ENCODE results near the gene PDE8B. TPM values are rescaled to one million over a fixed set of nuclear protein-coding genes. Genes with fewer than 3 reads are reported as not detected.

The PDE8B gene
- total RNA-seq, 1 experiment from 2014 or later, result 0.86 TPM

- intact Hi-C loops (cut with micrococcal nuclease; ENCODE audit: unreplicated experiment), result no loop called here
- H3K9me3 ChIP-seq, result no peaks in the 10 kb centered on the region
- H3K36me3 ChIP-seq (ENCODE audit: control insufficient read depth, insufficient read depth, low read length), result no peaks in the 10 kb centered on the region
- Mint-ChIP-seq H3K27me3 (ENCODE audit: insufficient read depth, unreplicated experiment) (no peaks in the 10 kb centered on the region), H3K36me3 (ENCODE audit: insufficient read depth, unreplicated experiment) (no peaks in the 10 kb centered on the region), H3K4me1 (ENCODE audit: low read depth, unreplicated experiment) (no peaks in the 10 kb centered on the region), H3K9me3 (ENCODE audit: unreplicated experiment) (no peaks in the 10 kb centered on the region), H3K4me3 (ENCODE audit: unreplicated experiment) (no peak overlapping the region), H3K27ac (ENCODE audit: unreplicated experiment) (no peak overlapping the region)
- POLR2A ChIA-PET, result no interaction called here
- BruUV-seq (replicated peaks), result no TSS peak
- no peak for DNase-seq
- H3K4me3 ChIP-seq (ENCODE audit: low read depth, low read length), result no peak overlapping the region
- H3K27me3 ChIP-seq (replicated peaks; ENCODE audit: control insufficient read depth, insufficient read depth, low read length), result no peaks in the 10 kb centered on the region
- TF ChIP-seq, protein P1, sequence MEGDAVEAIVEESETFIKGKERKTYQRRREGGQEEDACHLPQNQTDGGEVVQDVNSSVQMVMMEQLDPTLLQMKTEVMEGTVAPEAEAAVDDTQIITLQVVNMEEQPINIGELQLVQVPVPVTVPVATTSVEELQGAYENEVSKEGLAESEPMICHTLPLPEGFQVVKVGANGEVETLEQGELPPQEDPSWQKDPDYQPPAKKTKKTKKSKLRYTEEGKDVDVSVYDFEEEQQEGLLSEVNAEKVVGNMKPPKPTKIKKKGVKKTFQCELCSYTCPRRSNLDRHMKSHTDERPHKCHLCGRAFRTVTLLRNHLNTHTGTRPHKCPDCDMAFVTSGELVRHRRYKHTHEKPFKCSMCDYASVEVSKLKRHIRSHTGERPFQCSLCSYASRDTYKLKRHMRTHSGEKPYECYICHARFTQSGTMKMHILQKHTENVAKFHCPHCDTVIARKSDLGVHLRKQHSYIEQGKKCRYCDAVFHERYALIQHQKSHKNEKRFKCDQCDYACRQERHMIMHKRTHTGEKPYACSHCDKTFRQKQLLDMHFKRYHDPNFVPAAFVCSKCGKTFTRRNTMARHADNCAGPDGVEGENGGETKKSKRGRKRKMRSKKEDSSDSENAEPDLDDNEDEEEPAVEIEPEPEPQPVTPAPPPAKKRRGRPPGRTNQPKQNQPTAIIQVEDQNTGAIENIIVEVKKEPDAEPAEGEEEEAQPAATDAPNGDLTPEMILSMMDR (IDR thresholded peaks at IDR 0.05; ENCODE audit: insufficient read depth in 1 of 2, low read depth in 1 of 2, low read length in 1 of 2, severe bottlenecking in 1 of 2, unreplicated experiment in 1 of 2), result no peak
- H3K4me1 ChIP-seq, result no peaks in the 10 kb centered on the region
- CTCF ChIA-PET, result no interaction called here
Observed at GRCh38 chr5:77267496-77267895, 57.0 kb downstream of the PDE8B start.

GRCh38 chr5:77272206-77272605, 61.7 kb downstream of the PDE8B start:
- no TSS peak for BruUV-seq (replicated peaks)
- DNase-seq, result no peak
- Mint-ChIP-seq H3K9me3 (ENCODE audit: unreplicated experiment) (no peaks in the 10 kb centered on the region), H3K4me3 (ENCODE audit: unreplicated experiment) (no peak overlapping the region), H3K27me3 (ENCODE audit: insufficient read depth, unreplicated experiment) (no peaks in the 10 kb centered on the region), H3K27ac (ENCODE audit: unreplicated experiment) (no peak overlapping the region), H3K36me3 (ENCODE audit: insufficient read depth, unreplicated experiment) (no peaks in the 10 kb centered on the region), H3K4me1 (ENCODE audit: low read depth, unreplicated experiment) (no peaks in the 10 kb centered on the region)
- H3K36me3 ChIP-seq (ENCODE audit: control insufficient read depth, insufficient read depth, low read length), result no peaks in the 10 kb centered on the region
- TF ChIP-seq, protein P1 (IDR thresholded peaks at IDR 0.05; ENCODE audit: insufficient read depth in 1 of 2, low read depth in 1 of 2, low read length in 1 of 2, severe bottlenecking in 1 of 2, unreplicated experiment in 1 of 2), result no peak
- POLR2A ChIA-PET, result no interaction called here
- intact Hi-C loops (cut with micrococcal nuclease; ENCODE audit: unreplicated experiment), result no loop called here
- H3K27me3 ChIP-seq (replicated peaks; ENCODE audit: control insufficient read depth, insufficient read depth, low read length), result no peaks in the 10 kb centered on the region
- no peaks in the 10 kb centered on the region for H3K4me1 ChIP-seq
- H3K9me3 ChIP-seq, result no peaks in the 10 kb centered on the region
- no peak overlapping the region for H3K4me3 ChIP-seq (ENCODE audit: low read depth, low read length)
- CTCF ChIA-PET, result interaction anchor here (1.1 kb wide), 1 partner anchor 12 kb away, joined by 5 read pairs; no protein-coding TSS in a partner anchor

DNA sequence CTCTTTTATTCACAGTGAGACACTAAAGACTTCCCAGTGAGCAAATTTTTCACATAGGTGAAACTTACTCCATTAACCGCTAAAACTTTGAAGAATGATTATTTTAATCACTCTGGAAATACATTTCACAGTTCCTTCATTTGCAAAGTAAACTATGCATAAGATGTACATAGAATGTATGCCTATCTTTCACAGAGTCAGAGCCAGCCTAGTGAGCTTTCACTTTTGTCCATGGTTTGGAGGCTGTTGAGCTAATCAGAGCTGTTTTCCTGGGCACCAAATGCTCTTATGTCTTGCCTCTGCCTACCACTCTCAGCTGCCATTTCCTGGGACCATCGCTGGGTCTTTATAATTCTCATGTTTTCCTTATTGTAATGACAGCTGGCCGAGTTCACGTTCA, 67.3 kb downstream of the PDE8B start:
- Histone ChIP-seq H3K4me3 (ENCODE audit: low read depth, low read length) (no peak overlapping the region), H3K9me3 (no peaks in the 10 kb centered on the region), H3K36me3 (ENCODE audit: control insufficient read depth, insufficient read depth, low read length) (no peaks in the 10 kb centered on the region), H3K27me3 (replicated peaks; ENCODE audit: control insufficient read depth, insufficient read depth, low read length) (no peaks in the 10 kb centered on the region), H3K4me1 (no peaks in the 10 kb centered on the region)
- no peak for DNase-seq
- intact Hi-C loops (cut with micrococcal nuclease; ENCODE audit: unreplicated experiment), result no loop called here
- no peaks in the 10 kb centered on the region for H3K9me3 Mint-ChIP-seq (ENCODE audit: unreplicated experiment)
- no TSS peak for BruUV-seq (replicated peaks)
- ChIA-PET POLR2A (no interaction called here), CTCF (no interaction called here)
- H3K36me3 Mint-ChIP-seq (ENCODE audit: insufficient read depth, unreplicated experiment), result no peaks in the 10 kb centered on the region
- H3K4me1 Mint-ChIP-seq (ENCODE audit: low read depth, unreplicated experiment), result no peaks in the 10 kb centered on the region
- H3K4me3 Mint-ChIP-seq (ENCODE audit: unreplicated experiment), result no peak overlapping the region
- TF ChIP-seq, protein P1 (IDR thresholded peaks at IDR 0.05; ENCODE audit: insufficient read depth in 1 of 2, low read depth in 1 of 2, low read length in 1 of 2, severe bottlenecking in 1 of 2, unreplicated experiment in 1 of 2), result no peak
- no peaks in the 10 kb centered on the region for H3K27me3 Mint-ChIP-seq (ENCODE audit: insufficient read depth, unreplicated experiment)
- no peak overlapping the region for H3K27ac Mint-ChIP-seq (ENCODE audit: unreplicated experiment)

All from Caco-2 (cell line).